Measurements from ENCODE around the gene PNPLA5. TPM values are rescaled to one million over a fixed set of nuclear protein-coding genes. Genes with fewer than 3 reads are reported as not detected.

Gene PNPLA5
- total and polyA plus RNA-seq, 10 donors: not detected

DNA sequence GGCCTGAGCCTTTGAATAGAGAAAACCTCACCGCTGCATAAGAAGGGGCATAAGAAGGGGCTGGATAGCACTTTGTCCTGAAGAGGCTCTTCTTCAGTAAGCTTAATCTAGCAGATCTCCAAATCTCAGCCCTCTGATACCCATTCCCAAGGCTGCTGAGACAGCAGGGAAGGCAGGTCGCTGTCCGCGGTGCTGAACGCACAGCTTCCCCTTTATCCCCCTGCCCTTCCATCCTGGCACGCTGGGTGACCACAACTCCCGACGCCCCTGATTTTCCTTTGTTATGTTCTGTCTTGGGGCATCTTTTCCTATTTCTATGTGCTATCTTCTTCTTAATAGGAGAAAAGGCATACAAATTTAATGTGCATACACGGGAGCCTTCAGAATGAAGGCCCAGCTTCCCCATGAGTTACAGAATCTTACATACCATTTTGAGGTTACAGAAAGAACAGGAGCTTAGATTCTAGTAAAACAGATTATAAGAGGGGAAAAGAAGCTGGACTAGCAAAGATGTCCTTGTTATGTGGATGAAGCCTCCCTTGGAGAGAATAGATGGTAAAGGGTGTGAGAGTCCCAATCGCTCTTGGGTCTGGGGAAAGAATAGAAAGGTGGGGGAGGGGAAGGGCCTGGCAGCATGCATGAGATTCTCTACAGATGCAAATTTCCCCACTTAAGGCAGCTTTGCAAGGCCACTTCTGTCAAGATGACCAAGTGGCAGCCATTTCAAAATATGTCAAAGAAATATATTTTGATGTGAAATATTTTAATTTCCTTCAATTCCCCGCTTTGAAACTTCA, 23.8 kb downstream of the PNPLA5 start:
- Histone ChIP-seq H3K9me3 (peaks cover 0 to 36% (median 25%) of the 10 kb centered on the region in 8 donors), H3K4me1 (no peaks in the 10 kb centered on the region), H3K27ac (no peak overlapping the region), H3K27me3 (replicated peaks in 1 of 7) (peaks cover 0 to 58% (median 17%) of the 10 kb centered on the region in 7 donors), H3K36me3 (no peaks in the 10 kb centered on the region), H3K4me3 (no peak overlapping the region)
- intact Hi-C loops (cut with DNase I; ENCODE audit: low total_unique reads): no loop called here
- TF ChIP-seq POLR2AphosphoS5 (IDR thresholded peaks at IDR 0.05) (no peak), POLR2A (IDR thresholded peaks at IDR 0.05) (no peak)
- TF ChIP-seq, protein P1, sequence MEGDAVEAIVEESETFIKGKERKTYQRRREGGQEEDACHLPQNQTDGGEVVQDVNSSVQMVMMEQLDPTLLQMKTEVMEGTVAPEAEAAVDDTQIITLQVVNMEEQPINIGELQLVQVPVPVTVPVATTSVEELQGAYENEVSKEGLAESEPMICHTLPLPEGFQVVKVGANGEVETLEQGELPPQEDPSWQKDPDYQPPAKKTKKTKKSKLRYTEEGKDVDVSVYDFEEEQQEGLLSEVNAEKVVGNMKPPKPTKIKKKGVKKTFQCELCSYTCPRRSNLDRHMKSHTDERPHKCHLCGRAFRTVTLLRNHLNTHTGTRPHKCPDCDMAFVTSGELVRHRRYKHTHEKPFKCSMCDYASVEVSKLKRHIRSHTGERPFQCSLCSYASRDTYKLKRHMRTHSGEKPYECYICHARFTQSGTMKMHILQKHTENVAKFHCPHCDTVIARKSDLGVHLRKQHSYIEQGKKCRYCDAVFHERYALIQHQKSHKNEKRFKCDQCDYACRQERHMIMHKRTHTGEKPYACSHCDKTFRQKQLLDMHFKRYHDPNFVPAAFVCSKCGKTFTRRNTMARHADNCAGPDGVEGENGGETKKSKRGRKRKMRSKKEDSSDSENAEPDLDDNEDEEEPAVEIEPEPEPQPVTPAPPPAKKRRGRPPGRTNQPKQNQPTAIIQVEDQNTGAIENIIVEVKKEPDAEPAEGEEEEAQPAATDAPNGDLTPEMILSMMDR (IDR thresholded peaks at IDR 0.05 in 8 of 11, conservative IDR thresholded peaks at IDR 0.05 in 3 of 11): no peak
- 7 to 14% (median 12%) methylated on average over 11 of the region's 11 CpGs for WGBS, 5 donors
- DNase-seq: peak; percentile 75

DNA sequence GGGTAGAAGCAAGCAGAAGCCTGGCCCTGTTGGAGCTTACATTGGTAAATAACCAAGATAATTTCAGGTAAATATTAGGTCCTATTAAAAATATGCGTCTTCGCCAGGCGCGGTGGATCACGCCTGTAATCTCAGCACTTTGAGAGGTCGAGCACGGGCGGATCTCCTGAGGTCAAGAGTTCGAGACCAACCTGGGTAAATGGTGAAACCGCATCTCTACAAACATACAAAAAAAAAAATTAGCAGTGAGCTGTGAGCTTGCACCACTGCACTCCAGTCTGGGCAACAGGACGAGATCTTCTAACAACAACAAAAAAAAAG, 29.0 kb downstream of the PNPLA5 start:
- TF ChIP-seq POLR2A (IDR thresholded peaks at IDR 0.05): no peak
- no peak for TF ChIP-seq POLR2AphosphoS5 (IDR thresholded peaks at IDR 0.05)
- TF ChIP-seq, protein P1 (IDR thresholded peaks at IDR 0.05 in 8 of 11, conservative IDR thresholded peaks at IDR 0.05 in 3 of 11): no peak
- 83 to 88% (median 86%) methylated on average over 11 of the region's 11 CpGs for WGBS, 5 donors
- Histone ChIP-seq H3K27ac (no peak overlapping the region), H3K9me3 (no peaks in the 10 kb centered on the region), H3K36me3 (no peaks in the 10 kb centered on the region), H3K27me3 (replicated peaks in 1 of 7) (peaks cover 0 to 97% (median 40%) of the 10 kb centered on the region in 7 donors), H3K4me1 (peaks cover 0 to 7% (median 3%) of the 10 kb centered on the region in 6 donors), H3K4me3 (peak overlapping the region in 1 of 8 donors; percentile 58)
- DNase-seq: no peak
- intact Hi-C loops (cut with DNase I; ENCODE audit: low total_unique reads): no loop called here

- DNase-seq: peak; percentile 52
- intact Hi-C loops (cut with DNase I; ENCODE audit: low total_unique reads): no loop called here
- peak within 1 kb of the TSS in 4 of 8 donors; percentile 13 to 58 (median 22) for H3K4me3 ChIP-seq
- no peaks in the 10 kb centered on the region for H3K36me3 ChIP-seq
- peaks cover 0 to 7% (median 3%) of the 10 kb centered on the region in 6 donors for H3K4me1 ChIP-seq
- H3K27ac ChIP-seq: no peak within 1 kb of the TSS
- WGBS, 5 donors: 5 to 8% (median 7%) methylated on average over 54 to 121 of the region's 121 CpGs
- H3K27me3 ChIP-seq (replicated peaks in 1 of 7): peaks cover 0 to 94% (median 40%) of the 10 kb centered on the region in 7 donors
- H3K9me3 ChIP-seq: peaks cover 0 to 5% (median 0%) of the 10 kb centered on the region in 8 donors
- TF ChIP-seq POLR2A (IDR thresholded peaks at IDR 0.05): no peak
- TF ChIP-seq POLR2AphosphoS5 (IDR thresholded peaks at IDR 0.05): no peak
- TF ChIP-seq, protein P1 (IDR thresholded peaks at IDR 0.05 in 8 of 11, conservative IDR thresholded peaks at IDR 0.05 in 3 of 11): no peak
Measured at GRCh38 chr22:43862074-43862881, 29.5 kb downstream of the PNPLA5 start, which contains the start of gene SULT4A1. SULT4A1 (minus strand) TSS chr22:43862513; CDS start chr22:43862382, 131 bp downstream.
